D341Med (cell line): ENCODE results near the gene VDAC1.
"Not testable (repeated sequence)": the region's sequence is repeated elsewhere in the genome, so short reads cannot be mapped to it uniquely, and the experiment has no call there.

Source experiments
- DNase-seq: peaks from one replicate; pipeline ENCODE4 v3.0.0; 2012; ENCODE audit warnings: low spot score

VDAC1 gene

GRCh38 chr5:133995341-133995740 is 9.4 kb downstream of the VDAC1 start:
- DNase-seq = no peak

- peak; percentile 50 for DNase-seq
Measured at GRCh38 chr5:133994990-133995333, 9.8 kb downstream of the VDAC1 start.

GRCh38 chr5:133994297-133994989 is 10.3 kb downstream of the VDAC1 start:
- DNase-seq = no peak

DNA sequence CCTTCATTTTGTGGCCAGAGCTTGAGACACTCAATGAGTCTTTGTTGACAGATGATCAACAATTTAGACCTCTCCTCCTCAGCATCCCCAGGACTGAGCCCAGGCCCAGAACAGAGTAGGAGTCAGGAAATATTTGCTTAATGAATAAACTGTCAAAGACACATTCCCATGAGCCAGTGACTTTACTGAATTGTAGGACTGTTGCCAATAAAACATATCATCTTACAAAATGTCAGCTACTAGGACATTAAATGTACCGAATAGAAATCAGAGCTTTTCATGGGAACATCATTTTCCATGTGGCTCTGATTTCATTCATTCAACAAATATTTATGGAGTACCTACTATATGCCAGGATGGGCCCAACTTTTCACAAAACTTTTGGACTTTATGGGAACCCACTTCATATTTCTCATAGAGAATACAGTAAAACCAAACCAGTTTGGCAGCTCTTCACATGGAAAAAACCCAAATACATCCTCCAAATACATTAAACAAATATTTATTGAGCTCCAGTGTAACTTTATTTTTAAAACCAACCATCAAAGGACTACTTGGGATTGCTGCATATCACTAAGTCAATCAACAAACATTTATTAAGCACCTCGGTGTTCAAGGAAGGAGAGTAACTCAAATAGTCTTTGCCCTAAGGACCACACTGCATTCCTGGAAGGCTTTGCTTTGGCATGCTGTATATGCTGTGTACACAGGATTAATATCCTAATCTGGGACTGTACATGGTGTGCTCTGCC is 11.4 kb downstream of the VDAC1 start:
- no peak for DNase-seq

- no peak for DNase-seq
Measured at GRCh38 chr5:133992429-133993155, 12.2 kb downstream of the VDAC1 start.

DNA sequence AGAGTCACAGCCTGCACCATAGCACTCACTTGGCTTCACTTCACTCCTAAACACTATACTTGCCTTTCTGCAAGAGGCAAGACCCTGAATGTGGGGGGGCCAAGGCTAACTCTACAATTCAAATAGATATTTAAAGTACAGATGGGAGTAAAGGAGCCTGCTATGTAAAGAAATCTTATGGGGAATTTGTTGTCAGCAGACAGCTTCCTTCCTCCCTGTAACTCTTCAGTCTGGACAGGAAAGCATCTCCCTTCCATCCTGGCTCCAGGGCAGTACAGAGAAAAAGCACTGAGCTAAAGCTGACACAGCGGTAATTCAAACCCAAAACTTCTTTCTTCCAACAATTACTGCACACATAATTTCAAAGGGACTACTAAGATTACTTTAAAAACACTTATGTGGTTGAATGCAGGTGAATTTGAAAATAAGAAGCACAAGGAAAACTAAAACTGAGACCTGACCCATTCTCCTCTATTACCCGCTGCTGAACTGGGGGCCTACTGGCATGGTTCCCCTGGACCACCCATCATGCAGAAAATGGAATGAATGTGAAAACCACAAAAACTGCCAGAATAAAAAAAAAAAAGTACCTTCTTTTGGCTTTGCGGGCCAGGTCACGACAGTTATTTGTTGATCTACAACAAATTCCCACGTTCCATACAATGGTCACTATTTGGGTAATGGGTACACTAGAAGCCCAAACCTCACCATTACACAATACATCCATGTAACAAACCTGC is 13.4 kb downstream of the VDAC1 start:
- no peak for DNase-seq

DNA sequence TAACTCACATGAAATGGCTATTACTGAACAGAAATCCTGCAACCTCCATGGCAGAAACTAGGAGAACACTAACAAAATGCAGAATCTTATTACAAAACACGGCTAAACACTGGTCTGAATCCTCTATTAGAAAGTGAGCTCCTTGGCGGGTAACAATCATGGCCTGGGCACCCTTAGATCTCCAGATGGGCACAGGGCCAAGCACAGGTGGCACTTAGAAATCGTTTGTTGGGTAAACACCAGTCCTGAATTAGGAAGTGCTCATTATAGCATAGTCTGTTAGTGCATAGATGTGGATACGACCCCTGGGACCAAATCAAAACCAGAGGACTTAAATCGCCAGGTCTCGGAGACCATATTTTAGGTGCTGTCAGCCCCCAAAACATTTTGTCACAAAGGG is 14.4 kb downstream of the VDAC1 start:
- no peak for DNase-seq

GRCh38 chr5:133985540-133986180 is 19.1 kb downstream of the VDAC1 start:
- DNase-seq = no peak

DNA sequence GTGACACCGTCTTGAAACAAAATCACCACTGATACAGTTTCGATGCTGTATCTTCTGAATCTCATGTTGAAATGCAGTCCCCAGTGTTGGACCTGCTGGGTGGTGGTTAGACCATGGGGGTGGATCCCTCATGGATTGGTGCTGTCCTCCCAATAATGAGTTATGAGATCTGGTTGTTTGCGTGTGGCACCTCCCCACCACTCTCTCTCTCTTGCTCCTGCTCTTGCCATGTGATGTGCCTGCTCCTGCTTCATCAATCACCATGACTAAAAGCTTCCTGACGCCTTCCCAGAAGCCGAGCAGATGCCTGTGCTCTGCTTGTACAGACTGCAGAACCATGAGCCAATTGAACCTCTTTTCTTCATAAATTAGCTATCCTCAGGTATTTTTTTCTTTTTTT is 21.1 kb downstream of the VDAC1 start:
- DNase-seq = no peak

DNA sequence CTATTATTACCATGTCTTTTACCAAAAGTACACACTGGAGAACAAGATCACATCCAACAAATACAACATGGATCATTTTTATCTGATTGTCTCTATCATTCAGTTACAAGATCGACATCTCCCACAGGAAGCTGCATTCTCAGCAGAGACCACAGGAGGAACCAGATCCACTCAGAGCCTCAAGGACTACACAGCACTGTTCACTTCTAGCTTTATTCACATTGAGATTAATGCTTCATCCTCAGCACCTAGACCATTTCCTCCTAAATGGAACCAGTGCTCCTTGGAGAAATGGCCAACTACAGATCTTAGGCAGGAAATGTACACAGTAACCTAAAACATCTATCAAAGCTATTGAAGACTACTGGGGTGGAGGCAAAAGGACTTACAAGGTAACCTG is 23.1 kb downstream of the VDAC1 start:
- DNase-seq = no peak

GRCh38 chr5:133980652-133981051 is 24.1 kb downstream of the VDAC1 start:
- DNase-seq = no peak

DNA sequence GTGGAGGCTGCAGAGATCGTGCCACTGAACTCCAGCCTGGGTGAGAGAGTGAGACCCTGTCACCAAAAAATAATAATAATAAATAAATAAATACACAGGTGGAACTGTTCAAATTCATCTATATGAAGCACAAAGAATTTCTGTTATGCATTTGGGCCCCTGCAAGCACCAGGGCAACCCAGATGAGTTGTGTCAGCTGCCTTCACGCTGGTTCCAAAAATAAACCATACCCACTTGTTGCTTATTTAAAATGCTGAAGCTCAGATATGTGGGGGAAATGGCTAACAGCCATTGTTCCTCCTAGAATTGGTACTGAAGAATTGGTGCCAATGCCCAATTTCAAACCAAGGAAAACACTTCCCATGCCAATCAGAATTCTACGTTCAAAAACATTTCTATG is 25.8 kb downstream of the VDAC1 start:
- DNase-seq = no peak

DNA sequence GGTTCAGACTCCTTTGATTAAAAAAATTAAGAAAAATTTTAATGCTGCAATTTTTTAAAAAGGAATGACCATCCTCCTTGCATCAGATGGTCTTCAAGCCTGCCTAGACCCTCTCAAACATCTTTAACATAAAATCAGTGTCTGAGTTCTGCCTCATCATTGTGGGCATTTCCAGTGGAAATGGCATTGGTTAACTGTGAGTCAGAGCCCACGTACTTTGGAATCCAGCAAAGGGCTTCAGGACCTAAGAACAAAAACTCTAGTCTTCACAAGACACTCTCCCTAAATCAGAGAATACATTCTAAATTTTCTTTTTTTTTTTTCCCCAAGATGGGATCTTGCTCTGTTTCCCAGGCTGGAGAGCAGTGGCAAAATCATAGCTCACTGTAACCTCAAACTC is 26.9 kb downstream of the VDAC1 start:
- DNase-seq = no peak

GRCh38 chr5:133977161-133977787 is 27.5 kb downstream of the VDAC1 start:
- DNase-seq = peak; percentile 59

DNA sequence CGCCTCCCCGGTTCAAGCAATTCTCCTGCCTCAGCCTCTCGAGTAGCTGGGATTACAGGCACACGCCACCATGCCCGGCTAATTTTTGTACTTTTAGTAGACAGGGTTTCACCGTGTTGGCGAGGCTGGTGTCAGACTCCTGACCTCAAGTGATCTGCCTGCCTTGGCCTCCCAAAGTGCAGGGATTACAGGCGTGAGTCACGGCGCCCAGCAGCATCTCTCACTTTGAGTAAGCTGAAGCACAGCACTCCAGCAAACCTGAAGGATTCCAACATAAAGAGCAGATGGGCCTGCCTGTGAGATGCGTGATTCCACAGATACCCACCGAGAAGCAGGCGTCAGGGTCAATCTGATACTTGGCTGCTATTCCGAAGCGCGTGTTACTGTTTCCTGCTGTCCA is 29.2 kb downstream of the VDAC1 start:
- DNase-seq = not testable (repeated sequence)

- no peak for DNase-seq
Measured at GRCh38 chr5:133974142-133974541, 30.6 kb downstream of the VDAC1 start.

- DNase-seq = no peak
Measured at GRCh38 chr5:133970325-133970909, 34.4 kb downstream of the VDAC1 start.

GRCh38 chr5:133969654-133970324 is 35.0 kb downstream of the VDAC1 start:
- DNase-seq = no peak

DNA sequence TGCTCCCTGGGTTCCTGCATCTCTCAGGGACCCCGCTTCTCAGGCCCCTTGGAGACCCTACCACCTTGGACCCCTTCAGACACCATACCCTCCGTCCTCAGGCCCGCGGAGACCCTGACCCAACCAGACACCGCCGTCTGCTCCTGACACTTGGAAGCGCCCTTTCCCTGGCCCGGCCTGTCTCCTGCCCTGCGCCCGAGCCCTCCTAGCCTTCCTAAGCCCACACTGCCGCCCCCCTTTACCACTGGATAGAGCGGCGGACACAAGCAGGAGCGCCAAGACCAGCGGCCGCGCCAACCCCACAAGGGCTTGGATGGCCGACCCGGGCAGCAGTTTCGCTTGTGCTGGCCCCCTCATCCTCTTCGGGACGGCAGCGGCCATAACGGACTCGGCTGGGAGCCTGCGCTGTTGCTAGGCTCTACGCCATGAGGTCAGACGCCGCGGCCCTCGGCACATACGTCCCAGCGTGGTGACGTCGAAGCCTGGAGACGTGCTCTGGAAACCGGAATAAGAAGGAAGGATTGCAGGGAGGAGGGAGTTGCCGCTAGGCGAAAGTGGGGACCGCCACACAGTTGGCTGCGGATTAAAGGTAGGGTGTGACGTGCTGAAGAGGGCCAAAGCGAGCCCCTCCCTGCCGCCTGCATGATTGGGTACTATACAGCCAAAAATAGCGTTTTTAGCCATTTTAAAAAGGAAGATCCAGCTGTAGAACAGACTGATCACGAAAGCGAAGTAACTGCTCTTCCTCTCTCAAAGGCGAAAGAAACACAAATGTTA is 36.4 kb downstream of the VDAC1 start, which contains the start of gene C5orf15:
TSS of gene C5orf15 (minus strand) at position 422 of the 777 bp plus-strand sequence. CDS start at position 381, 41 bp downstream.
- DNase-seq = peak; percentile 91
